Measurements from ENCODE around the gene CCDC90B.
"Not testable (repeated sequence)": the region's sequence is repeated elsewhere in the genome, so short reads cannot be mapped to it uniquely, and the experiment has no call there.

Gene CCDC90B

GRCh38 chr11:83285771-83286528 lies at the start of gene CCDC90B:
TSS of gene CCDC90B (minus strand) at chr11:83286367. CDS start at chr11:83285972, 395 bp downstream.
- peak; percentile 88 for DNase-seq

DNA sequence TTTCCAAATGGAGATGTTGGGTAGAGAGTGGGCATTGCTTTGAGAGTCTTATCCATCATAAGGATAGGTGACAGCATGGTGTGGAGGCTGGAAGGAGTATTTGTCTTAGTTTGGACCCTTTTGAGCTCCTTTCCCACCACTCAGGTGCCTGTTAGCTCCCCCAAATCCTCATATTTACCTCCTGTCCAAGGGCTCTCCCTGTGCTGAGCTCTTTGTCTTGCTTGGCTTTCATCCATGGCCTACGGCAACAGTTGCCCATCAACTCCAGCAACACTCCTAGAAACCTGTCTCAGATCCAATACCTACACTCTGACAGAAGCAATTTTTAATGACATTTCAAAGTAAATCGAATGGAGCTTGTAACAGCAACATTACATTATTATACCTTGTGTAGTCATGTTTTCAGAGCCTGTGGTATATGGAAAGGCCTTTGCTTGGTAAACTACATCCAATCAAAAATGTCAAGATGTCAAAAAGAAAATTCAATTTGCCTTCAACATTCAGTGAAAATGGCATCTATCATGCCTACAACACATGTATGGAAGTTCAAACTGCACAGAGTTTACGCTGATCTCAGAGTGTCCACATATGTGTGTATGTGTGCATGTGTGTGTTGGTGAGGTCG lies 49.4 kb upstream of the CCDC90B start:
- DNase-seq: no peak

DNA sequence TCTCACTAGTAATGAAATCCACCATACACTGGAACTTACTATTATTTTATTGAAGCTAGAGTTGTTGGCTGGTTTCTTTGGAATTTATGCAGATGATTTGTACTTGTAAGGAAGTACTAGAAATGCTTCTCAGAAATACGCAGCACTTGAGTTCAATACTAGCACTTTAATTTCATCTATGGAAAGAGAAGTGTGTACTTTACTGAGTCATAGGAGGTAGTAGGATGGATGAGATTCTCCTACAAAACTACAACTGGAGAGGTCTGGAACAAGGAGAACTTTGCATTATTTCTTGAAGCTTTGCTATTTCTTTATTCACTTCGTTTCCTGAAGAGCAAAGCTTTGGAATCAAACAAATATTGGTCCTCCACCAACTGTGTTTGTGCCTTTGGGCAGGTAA lies 44.1 kb upstream of the CCDC90B start:
- no peak for DNase-seq

GRCh38 chr11:83326326-83326725 lies 40.2 kb upstream of the CCDC90B start:
- DNase-seq: no peak

DNA sequence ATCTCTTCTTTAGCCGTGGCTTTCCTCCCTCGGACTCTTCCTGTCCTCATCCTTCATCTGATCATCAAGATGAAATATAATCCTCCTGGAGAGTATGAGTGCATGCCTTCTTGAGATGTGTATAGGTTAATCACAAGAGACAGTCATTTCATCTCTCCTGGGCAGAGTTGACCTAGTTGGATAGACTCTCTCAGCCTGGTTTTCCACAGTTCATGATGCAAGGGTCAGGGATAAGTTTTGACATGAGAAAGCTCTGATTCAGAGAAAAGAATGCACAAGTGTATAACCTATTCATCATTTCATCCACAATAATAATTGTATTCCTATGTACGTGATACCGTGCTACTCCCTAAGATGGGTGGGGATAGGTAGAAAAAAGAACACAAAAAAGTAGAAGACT lies 33.2 kb upstream of the CCDC90B start:
- no peak for DNase-seq

- no peak for DNase-seq
Observed at GRCh38 chr11:83318931-83319330, 32.8 kb upstream of the CCDC90B start.

- DNase-seq: no peak
Observed at GRCh38 chr11:83317757-83318690, 31.9 kb upstream of the CCDC90B start.

DNA sequence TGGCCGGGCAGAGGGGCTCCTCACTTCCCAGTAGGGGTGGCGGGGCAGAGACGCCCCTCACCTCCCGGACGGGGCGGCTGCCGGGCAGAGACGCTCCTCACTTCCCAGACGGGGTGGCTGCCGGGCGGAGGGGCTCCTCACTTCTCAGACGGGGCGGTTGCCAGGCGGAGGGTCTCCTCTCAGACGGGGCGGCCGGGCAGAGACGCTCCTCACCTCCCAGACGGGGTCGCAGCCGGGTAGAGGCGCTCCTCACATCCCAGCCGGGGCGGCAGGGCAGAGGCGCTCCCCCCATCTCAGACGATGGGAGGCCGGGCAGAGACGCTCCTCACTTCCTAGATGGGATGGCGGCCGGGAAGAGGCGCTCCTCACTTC lies 30.7 kb upstream of the CCDC90B start:
- not testable (repeated sequence) for DNase-seq

DNA sequence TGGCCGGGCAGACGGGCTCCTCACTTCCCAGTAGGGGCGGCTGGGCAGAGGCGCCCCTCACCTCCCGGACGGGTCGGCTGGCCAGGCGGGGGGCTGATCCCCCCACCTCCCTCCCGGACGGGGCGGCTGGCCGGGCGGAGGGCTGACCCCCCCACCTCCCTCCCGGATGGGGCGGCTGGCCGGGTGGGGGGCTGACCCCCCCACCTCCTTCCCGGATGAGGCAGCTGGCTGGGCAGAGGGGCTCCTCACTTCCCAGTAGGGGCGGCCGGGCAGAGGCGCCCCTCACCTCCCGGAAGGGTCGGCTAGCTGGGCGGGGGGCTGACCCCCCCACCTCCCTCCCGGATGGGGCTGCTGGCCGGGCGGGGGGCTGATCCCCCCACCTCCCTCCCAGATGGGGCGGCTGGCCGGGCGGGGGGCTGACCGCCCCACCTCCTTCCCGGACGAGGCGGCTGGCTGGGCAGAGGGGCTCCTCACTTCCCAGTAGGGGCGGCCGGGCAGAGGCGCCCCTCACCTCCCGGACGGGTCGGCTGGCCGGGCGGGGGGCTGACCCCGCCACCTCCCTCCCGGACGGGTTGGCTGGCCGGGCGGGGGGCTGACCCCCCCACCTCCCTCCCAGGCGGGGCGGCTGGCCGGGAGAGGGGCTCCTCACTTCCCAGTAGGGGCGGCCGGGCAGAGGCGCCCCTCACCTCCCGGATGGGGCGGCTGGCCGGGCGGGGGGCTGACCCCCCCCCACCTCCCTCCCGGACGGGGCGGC lies 30.2 kb upstream of the CCDC90B start:
- not testable (repeated sequence) for DNase-seq

- no peak for DNase-seq
Observed at GRCh38 chr11:83312430-83312829, 26.3 kb upstream of the CCDC90B start.

DNA sequence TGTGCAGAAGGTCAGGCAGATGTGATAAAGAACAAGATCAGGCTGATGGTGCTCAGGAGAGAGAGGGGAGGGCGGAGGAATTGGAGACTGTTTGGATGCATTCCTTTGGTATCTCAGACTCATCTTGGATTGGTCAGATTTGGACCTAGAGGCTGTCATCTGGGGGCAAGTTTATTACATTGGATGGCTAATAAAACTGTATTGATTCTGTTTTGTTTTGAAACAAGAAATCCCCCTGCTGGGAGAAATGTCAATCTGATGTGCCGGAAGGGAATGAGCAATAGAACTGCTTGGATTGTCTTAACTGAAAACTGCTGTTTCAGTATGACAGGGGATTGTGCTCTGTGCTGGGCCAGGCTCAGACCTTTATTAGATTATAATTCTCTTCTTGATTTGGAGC lies 25.5 kb upstream of the CCDC90B start:
- DNase-seq: no peak

- DNase-seq: no peak
Observed at GRCh38 chr11:83310718-83311117, 24.6 kb upstream of the CCDC90B start.

DNA sequence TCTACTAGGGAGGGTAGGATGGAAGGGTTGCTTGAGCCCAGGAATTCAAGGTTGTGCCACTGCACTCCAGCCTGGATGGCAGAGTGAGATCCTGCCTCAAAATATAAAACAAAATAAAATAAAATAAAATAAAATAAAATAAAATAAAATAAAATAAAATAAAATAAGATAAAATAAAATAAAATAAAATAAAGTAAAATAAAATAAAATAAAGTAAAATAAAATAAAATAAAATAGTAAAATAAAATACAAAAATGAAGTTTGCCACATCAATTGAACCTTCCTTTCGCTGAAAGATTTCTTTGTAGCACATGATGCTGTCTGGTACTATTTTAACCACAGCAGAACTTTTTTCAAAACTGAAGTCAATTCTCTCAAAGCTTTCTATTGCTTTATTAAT lies 22.4 kb upstream of the CCDC90B start:
- not testable (repeated sequence) for DNase-seq

DNA sequence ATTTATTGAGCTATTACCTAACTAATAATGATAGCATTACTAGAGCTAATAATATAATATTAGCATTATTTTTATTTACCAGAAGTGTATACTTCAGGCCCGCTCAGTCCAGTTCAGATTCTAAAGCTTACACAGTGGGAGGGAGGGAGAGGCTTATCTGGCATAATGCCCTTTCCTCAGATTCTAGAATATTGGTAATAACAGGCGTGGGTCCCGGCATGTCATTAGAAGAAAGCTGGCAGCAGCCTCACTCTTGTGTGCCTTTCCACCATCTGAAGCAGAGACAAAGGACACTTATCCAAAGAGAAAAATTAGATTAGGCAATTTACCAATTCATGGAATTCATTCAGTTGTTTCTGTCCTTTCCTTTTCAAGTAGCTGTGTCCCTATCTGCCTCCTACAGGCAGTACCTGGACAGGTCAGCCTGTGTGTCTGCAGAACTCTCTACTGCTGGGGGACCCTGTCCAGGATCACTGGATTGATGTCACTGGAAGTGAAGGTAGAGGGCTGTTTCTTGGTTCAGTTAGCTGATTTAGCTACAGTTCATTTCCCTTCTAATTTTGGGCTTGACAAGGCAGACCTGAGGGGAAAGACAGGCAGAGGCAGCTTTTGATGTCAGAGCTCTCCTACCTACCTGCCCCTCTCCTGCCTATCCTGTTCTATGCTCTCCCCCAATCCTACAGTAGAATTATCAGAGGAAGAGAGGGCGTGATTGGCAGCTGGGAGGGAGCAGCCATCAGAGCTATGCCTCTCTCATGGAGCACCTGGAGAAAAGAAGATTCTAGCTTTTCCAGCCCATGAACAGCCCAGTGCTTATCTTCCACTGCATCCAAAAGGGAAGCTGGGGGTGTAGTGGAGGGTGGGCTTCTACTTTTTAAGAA lies 20.3 kb upstream of the CCDC90B start:
- DNase-seq: no peak

GRCh38 chr11:83303316-83303715 lies 17.1 kb upstream of the CCDC90B start:
- DNase-seq: no peak

GRCh38 chr11:83302151-83302550 lies 16.0 kb upstream of the CCDC90B start:
- DNase-seq: no peak

DNA sequence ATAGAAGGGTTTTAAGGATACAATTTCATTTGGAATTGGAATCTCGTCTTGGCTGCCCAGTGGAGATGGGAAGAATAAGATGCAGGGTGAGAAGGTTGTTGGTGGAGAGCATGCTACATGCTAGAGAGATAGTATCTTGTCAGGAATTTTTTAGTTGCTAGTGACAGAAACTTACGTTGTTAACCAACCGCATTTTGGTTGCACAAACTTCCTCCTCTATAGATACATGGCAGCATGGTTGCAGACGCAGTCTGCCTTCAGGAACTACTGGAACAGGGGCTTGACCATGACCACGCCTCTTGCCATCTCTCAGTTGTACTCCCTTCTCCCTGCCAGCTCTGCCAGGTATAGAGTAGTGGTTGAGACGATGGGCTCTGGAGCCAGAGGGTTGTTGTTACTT lies 13.5 kb upstream of the CCDC90B start:
- DNase-seq: no peak

GRCh38 chr11:83294208-83294607 lies 8.0 kb upstream of the CCDC90B start:
- DNase-seq: no peak

DNA sequence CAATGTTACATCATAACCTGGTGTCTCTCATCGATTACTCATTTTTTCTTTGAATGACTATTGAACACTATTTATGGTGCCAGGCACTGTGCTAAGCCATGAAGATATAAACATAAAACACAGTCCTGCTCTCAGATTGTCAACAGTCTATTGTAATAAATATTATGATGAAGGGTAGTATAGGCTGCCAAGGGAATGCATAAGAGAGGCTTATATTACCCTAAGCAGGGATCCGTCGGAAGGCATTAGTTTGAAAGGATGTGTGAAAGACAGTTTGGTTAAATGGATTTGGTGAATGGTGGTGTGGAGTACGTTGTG lies 7.2 kb upstream of the CCDC90B start:
- DNase-seq: no peak

GRCh38 chr11:83292709-83293456 lies 6.7 kb upstream of the CCDC90B start:
- DNase-seq: peak; percentile 6

DNA sequence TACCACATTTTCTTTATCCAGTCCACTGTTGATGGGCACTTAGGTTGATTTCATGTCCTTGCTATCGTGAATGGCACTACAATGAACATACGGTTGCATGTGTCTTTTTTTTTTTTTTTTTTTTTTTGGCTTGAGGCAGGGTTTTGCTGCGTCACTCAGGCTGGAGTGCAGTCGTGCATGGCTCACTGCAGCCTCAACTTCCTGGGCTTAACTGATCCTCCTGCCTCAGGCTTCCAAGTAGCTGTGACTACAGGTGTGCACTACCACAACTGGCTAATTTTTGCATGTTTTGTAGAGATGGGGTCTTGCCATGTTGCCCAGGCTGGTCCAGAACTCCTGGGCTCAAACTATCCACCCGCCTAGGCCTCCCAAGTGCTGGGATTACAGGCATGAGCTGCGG lies 1.5 kb upstream of the CCDC90B start:
- no peak for DNase-seq

Measured in NCI-H2171 treated with DMSO at 0.1 percent for 48 hours (cell line).